ENCODE results near the gene PHKA2. TPM values are rescaled to one million over a fixed set of nuclear protein-coding genes. Genes with fewer than 3 reads are reported as not detected.
"Not testable (repeated sequence)": the region's sequence is repeated elsewhere in the genome, so short reads cannot be mapped to it uniquely, and the experiment has no call there.

PHKA2 gene
- total RNA-seq, 1 experiment from 2014 or later: 34.4 TPM

DNA sequence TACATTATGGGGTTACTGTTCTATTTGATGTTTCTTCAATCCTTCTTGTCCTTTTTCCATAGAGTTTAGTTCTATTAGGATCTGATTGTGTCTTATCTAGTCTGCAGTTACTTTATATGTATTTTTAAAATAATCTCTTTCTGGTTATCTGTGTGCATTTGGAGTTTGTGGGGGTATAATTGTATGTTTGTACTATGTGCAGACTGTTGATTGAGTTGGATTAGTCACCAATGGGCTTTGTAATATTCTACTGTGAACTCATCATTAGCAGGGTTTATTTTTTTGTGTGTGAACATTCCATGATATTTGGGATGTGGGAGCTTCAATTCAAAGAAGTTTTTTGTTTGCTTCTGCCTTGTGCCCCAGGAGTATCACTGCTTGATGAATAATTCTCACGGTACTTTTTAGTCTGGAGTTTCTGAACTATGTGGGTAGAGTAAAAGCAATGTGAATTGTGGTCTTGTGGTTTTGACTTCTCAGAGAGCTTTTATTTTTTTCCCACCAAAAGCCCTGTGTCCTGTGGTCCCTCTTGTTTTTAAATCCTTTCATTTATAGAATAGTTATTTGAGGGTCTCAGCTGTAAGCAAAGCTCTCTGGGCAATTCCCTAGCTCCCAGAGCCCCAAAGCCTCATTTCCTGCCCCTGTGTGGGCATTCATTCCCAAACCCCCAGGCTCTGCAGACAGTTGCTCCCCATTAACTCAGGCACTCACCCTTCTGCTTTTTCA, 127.8 kb downstream of the PHKA2 start:
- no peak overlapping the region for H2AFZ ChIP-seq
- H3K4me1 ChIP-seq (replicated peaks; ENCODE audit: insufficient read depth): no peaks in the 10 kb centered on the region
- no peaks in the 10 kb centered on the region for H3K36me3 ChIP-seq (ENCODE audit: low read depth)
- POLR2A ChIA-PET (ENCODE audit: unreplicated experiment): no interaction called here
- no peaks in the 10 kb centered on the region for H3K27me3 ChIP-seq (ENCODE audit: insufficient read depth, low read depth)
- no peaks in the 10 kb centered on the region for H3F3A ChIP-seq (ENCODE audit: insufficient read depth, low read depth)
- H4K20me1 ChIP-seq (ENCODE audit: insufficient read depth): no peaks in the 10 kb centered on the region
- H3K27ac ChIP-seq: no peak overlapping the region
- H3K4me3 ChIP-seq: no peak overlapping the region
- TF ChIP-seq, protein P1, sequence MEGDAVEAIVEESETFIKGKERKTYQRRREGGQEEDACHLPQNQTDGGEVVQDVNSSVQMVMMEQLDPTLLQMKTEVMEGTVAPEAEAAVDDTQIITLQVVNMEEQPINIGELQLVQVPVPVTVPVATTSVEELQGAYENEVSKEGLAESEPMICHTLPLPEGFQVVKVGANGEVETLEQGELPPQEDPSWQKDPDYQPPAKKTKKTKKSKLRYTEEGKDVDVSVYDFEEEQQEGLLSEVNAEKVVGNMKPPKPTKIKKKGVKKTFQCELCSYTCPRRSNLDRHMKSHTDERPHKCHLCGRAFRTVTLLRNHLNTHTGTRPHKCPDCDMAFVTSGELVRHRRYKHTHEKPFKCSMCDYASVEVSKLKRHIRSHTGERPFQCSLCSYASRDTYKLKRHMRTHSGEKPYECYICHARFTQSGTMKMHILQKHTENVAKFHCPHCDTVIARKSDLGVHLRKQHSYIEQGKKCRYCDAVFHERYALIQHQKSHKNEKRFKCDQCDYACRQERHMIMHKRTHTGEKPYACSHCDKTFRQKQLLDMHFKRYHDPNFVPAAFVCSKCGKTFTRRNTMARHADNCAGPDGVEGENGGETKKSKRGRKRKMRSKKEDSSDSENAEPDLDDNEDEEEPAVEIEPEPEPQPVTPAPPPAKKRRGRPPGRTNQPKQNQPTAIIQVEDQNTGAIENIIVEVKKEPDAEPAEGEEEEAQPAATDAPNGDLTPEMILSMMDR (conservative IDR thresholded peaks at IDR 0.05): no peak
- TF ChIP-seq EZH2 (IDR thresholded peaks at IDR 0.05; ENCODE audit: low read depth): no peak
- DNase-seq: no peak
- H3K4me2 ChIP-seq: no peak overlapping the region
- H3K79me2 ChIP-seq (ENCODE audit: low read depth): no peaks in the 10 kb centered on the region
- CTCF ChIA-PET: no interaction called here
- intact Hi-C loops (cut with micrococcal nuclease; ENCODE audit: unreplicated experiment): no loop called here
- H3K9me3 ChIP-seq (ENCODE audit: insufficient read depth, low read depth): no peaks in the 10 kb centered on the region
- H3K9me2 ChIP-seq (ENCODE audit: insufficient read depth): no peaks in the 10 kb centered on the region
- no TSS peak for BruUV-seq (replicated peaks)

DNA sequence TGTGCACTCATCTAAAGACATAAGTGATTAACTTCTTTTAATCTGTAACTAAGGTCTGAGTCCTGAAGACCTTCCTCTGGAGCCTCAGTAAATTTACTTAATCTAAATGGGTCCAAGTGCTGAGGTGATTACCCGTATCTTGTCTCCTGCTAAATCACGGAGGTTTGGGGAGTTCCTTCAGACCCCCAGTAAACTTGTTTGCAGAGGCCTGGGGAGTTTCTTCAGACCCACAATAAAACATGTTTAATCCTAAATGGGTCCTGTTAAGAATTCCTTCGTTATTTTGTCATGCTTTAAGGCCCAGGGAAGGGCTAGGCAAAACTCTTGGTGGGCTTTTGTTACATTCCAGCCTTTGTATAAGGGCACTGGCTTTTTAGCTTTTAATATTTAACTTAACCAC, 136.0 kb downstream of the PHKA2 start:
- H3K4me3 ChIP-seq; H3K79me2 ChIP-seq (ENCODE audit: low read depth); H3F3A ChIP-seq (ENCODE audit: insufficient read depth, low read depth); H3K9me3 ChIP-seq (ENCODE audit: insufficient read depth, low read depth); DNase-seq; POLR2A ChIA-PET (ENCODE audit: unreplicated experiment); H2AFZ ChIP-seq; CTCF ChIA-PET; H4K20me1 ChIP-seq (ENCODE audit: insufficient read depth); H3K27me3 ChIP-seq (ENCODE audit: insufficient read depth, low read depth); intact Hi-C loops (cut with micrococcal nuclease; ENCODE audit: unreplicated experiment); H3K27ac ChIP-seq; H3K9me2 ChIP-seq (ENCODE audit: insufficient read depth); H3K4me2 ChIP-seq; BruUV-seq (replicated peaks); H3K4me1 ChIP-seq (replicated peaks; ENCODE audit: insufficient read depth); H3K36me3 ChIP-seq (ENCODE audit: low read depth): not testable (repeated sequence)

Other genes starting within 250 kb of the PHKA2 start
- 0.20 and 0.22 TPM in 2 replicates for gene ADGRG2, start 138.4 kb upstream of the PHKA2 start, total RNA-seq (2021)

All from PC-9 (cell line).